CD8-positive, alpha-beta memory T cell (primary cell): Measurements from ENCODE around the gene BICRAL. TPM values are rescaled to one million over a fixed set of nuclear protein-coding genes. Genes with fewer than 3 reads are reported as not detected.
A peak's percentile ranks its signal among the peaks of the same experiment; 100 is the strongest.
"Not testable (repeated sequence)": the region's sequence is repeated elsewhere in the genome, so short reads cannot be mapped to it uniquely, and the experiment has no call there.

ENCODE experiments used
- CTCF ChIA-PET: fragments of 350-600 bp; sonication (Branson Sonifier 250); formaldehyde crosslinking; loops from one replicate; lab custom pipeline; 2021; ENCODE audit warnings: antibody characterized with exemption; lab: Charles Lee
- POLR2A ChIA-PET: fragments of 350-600 bp; sonication (Branson Sonifier 250); formaldehyde crosslinking; loops from one replicate; lab custom pipeline; 2021; ENCODE audit warnings: antibody characterized with exemption; lab: Charles Lee
- DNase-seq, 5 donors: peaks; one replicate each; pipeline versions ENCODE4 v3.0.0 to v3.0.0-alpha.2; 2020 to 2022; ENCODE audit warnings: mixed read lengths in 1 of 5
- H3K27ac ChIP-seq: one replicate; pipeline ENCODE4 v1.7.0; 2013; ENCODE audit warnings: low read depth, mild to moderate bottlenecking, low read length, moderate library complexity
- H3K27me3 ChIP-seq: 2 replicates; pipeline ENCODE4 v1.7.0; 2013; ENCODE audit warnings: low read length, mild to moderate bottlenecking; ENCODE audit not compliant: insufficient read depth, poor library complexity, severe bottlenecking
- H3K36me3 ChIP-seq: 2 replicates; pipeline ENCODE4 v1.7.0; 2013; ENCODE audit warnings: mild to moderate bottlenecking, low read length, moderate library complexity; ENCODE audit not compliant: insufficient read depth
- H3K4me1 ChIP-seq: 2 replicates; pipeline ENCODE4 v1.7.0; 2013; ENCODE audit warnings: mild to moderate bottlenecking, low read length, moderate library complexity; ENCODE audit not compliant: insufficient read depth
- H3K4me3 ChIP-seq: 2 replicates; pipeline ENCODE4 v1.7.0; 2013; ENCODE audit warnings: mild to moderate bottlenecking, low read length
- H3K9me3 ChIP-seq: 2 replicates; pipeline ENCODE4 v1.7.0; 2013; ENCODE audit warnings: mild to moderate bottlenecking, low read length
- H3K27ac Mint-ChIP-seq, 8 donors: one replicate each; pipeline ENCODE4 v1.8.0; 2020 to 2021; ENCODE audit warnings: mixed read lengths in 8 of 8, mild to moderate bottlenecking in 6 of 8, inconsistent platforms in 3 of 8, moderate library complexity in 3 of 8
- H3K27me3 Mint-ChIP-seq, 2 donors: one replicate each; pipeline ENCODE4 v1.8.0; 2020 to 2021; ENCODE audit warnings: mixed read lengths in 2 of 2, mild to moderate bottlenecking in 1 of 2, moderate library complexity in 1 of 2
- H3K36me3 Mint-ChIP-seq, 3 donors: one replicate each; pipeline ENCODE4 v1.8.0; 2020 to 2021; ENCODE audit warnings: mixed read lengths in 3 of 3, inconsistent platforms in 1 of 3, mild to moderate bottlenecking in 1 of 3
- H3K4me1 Mint-ChIP-seq, 3 donors: one replicate each; pipeline ENCODE4 v1.8.0; 2020 to 2021; ENCODE audit warnings: mixed read lengths in 3 of 3, inconsistent platforms in 1 of 3, mild to moderate bottlenecking in 1 of 3
- H3K4me3 Mint-ChIP-seq, 7 donors: one replicate each; pipeline ENCODE4 v1.8.0; 2020 to 2021; ENCODE audit warnings: mixed read lengths in 7 of 7, mild to moderate bottlenecking in 6 of 7, moderate library complexity in 4 of 7, inconsistent platforms in 2 of 7
- H3K9me3 Mint-ChIP-seq, 5 donors: one replicate each; pipeline ENCODE4 v1.8.0; 2020 to 2022; ENCODE audit warnings: mixed read lengths in 5 of 5, mild to moderate bottlenecking in 3 of 5, moderate library complexity in 2 of 5, inconsistent platforms in 1 of 5
- polyA plus RNA-seq: library from polyadenylated mRNA; unstranded; fragments of 300-500 nt; fragmentation: Illumina TruSeq; gene quantifications from one replicate; pipeline ENCODE4 v1.2.3, GENCODE V29; 2021
- total RNA-seq, 2 experiments: library from RNA; stranded (reverse); gene quantifications; one replicate each; pipeline ENCODE4 v1.2.3, GENCODE V29; 2021

BICRAL gene
- total and polyA plus RNA-seq, 3 experiments from 2014 or later, result 6.8 to 16.8 (median 15.9) TPM

GRCh38 chr6:42797696-42798095 lies 15.8 kb downstream of the BICRAL start:
- POLR2A ChIA-PET, H3K9me3 Mint-ChIP-seq, H3K27me3 ChIP-seq, H3K4me3 Mint-ChIP-seq, CTCF ChIA-PET, H3K4me3 ChIP-seq, H3K27ac ChIP-seq, DNase-seq, H3K27me3 Mint-ChIP-seq, H3K36me3 ChIP-seq, H3K4me1 ChIP-seq, H3K9me3 ChIP-seq: not testable (repeated sequence)
- H3K36me3 Mint-ChIP-seq, result peaks cover 0 to 14% (median 12%) of the 10 kb centered on the region in 3 donors
- peaks cover 20 to 39% (median 26%) of the 10 kb centered on the region in 3 donors for H3K4me1 Mint-ChIP-seq
- H3K27ac Mint-ChIP-seq, result peak overlapping the region in 3 of 8 donors; percentile 56 to 69 (median 60)

DNA sequence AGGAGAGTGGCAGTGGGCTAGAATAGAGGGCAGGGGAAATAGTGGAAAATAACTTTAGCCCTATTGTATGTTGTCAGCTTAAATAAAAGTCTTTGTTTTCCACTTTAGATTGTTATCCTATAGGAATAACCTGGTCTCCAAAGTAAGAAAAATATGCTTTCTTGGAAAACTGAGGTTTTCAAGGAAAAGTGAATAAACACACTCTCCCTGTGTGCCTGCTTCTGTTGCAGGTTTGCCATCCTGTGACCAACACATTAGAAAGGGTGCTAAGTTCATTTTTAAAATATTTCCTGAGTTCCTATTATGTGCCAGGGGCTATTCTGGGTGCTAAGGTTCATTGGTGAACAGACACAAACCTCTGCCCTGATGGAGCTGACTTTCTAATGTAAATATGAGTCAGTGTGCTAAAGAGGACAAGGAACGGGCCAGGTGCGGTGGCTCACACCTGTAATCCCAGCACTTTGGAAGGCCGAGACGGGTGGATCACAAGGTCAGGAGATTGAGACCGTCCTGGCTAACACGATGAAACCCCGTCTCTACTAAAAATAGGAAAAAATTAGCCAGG lies 23.5 kb downstream of the BICRAL start:
- Mint-ChIP-seq H3K4me1 (peaks cover 21 to 47% (median 42%) of the 10 kb centered on the region in 3 donors), H3K9me3 (no peaks in the 10 kb centered on the region), H3K4me3 (no peak overlapping the region), H3K36me3 (peaks cover 0 to 21% (median 6%) of the 10 kb centered on the region in 3 donors), H3K27me3 (no peaks in the 10 kb centered on the region), H3K27ac (peak overlapping the region; percentile 39 to 87 (median 74))
- POLR2A ChIA-PET, result no interaction called here
- no peaks in the 10 kb centered on the region for H3K9me3 ChIP-seq
- H3K27me3 ChIP-seq, result no peaks in the 10 kb centered on the region
- no peak for DNase-seq
- no peaks in the 10 kb centered on the region for H3K36me3 ChIP-seq
- no peak overlapping the region for H3K27ac ChIP-seq
- no peaks in the 10 kb centered on the region for H3K4me1 ChIP-seq
- CTCF ChIA-PET, result no interaction called here
- H3K4me3 ChIP-seq, result no peak overlapping the region

DNA sequence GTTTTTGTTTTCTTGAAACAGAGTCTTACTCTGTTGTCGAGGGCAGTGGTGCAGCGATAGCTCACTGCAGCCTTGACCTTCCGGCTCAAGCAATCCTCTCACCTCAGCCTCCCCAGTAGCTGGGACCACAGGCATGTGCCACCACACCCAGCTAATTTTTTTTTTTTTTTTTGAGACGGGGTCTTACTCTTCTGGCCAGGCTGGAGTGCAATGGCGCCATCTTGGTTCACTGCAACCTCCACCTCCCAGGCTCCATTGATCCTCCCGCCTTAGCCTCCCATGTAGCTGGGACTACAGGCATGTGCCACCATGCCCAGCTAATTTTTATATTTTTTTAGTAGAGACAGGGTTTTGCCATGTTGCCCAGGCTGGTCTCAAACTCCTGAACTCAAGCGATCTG lies 24.5 kb downstream of the BICRAL start:
- H3K9me3 Mint-ChIP-seq, H3K4me3 Mint-ChIP-seq, POLR2A ChIA-PET, H3K4me1 ChIP-seq, H3K4me3 ChIP-seq, H3K36me3 ChIP-seq, H3K9me3 ChIP-seq, H3K27ac ChIP-seq, H3K27me3 Mint-ChIP-seq, H3K27me3 ChIP-seq, DNase-seq: not testable (repeated sequence)
- peak overlapping the region in 1 of 8 donors; percentile 41 for H3K27ac Mint-ChIP-seq
- peaks cover 20 to 45% (median 44%) of the 10 kb centered on the region in 3 donors for H3K4me1 Mint-ChIP-seq
- CTCF ChIA-PET, result interaction anchor here (0.8 kb wide), 1 partner anchor 60 kb away, joined by 3 read pairs; the partner anchor contains the start of gene TBCC
- H3K36me3 Mint-ChIP-seq, result peaks cover 0 to 21% (median 9%) of the 10 kb centered on the region in 3 donors

GRCh38 chr6:42808492-42809483 lies 26.9 kb downstream of the BICRAL start:
- H3K36me3 Mint-ChIP-seq, result peaks cover 0 to 36% (median 9%) of the 10 kb centered on the region in 3 donors
- peak overlapping the region in 7 of 8 donors; percentile 20 to 92 (median 51) for H3K27ac Mint-ChIP-seq
- H3K4me1 Mint-ChIP-seq, result peaks cover 18 to 46% (median 33%) of the 10 kb centered on the region in 3 donors
- no peaks in the 10 kb centered on the region for H3K27me3 Mint-ChIP-seq
- CTCF ChIA-PET, result interaction anchor here (0.9 to 1.4 kb wide), 4 partner anchors 9 to 261 kb away, joined by 3 to 5 read pairs (median 4); no protein-coding TSS in a partner anchor
- no peaks in the 10 kb centered on the region for H3K9me3 Mint-ChIP-seq
- POLR2A ChIA-PET, result interaction anchor here (0.9 kb wide), 1 partner anchor 27 kb away, joined by 3 read pairs; the partner anchor contains the start of gene BICRAL
- H3K4me1 ChIP-seq, result no peaks in the 10 kb centered on the region
- no peak overlapping the region for H3K4me3 Mint-ChIP-seq
- no peak overlapping the region for H3K4me3 ChIP-seq
- DNase-seq, result no peak
- no peaks in the 10 kb centered on the region for H3K9me3 ChIP-seq
- no peak overlapping the region for H3K27ac ChIP-seq
- H3K27me3 ChIP-seq, result no peaks in the 10 kb centered on the region
- H3K36me3 ChIP-seq, result no peaks in the 10 kb centered on the region

- H3K27me3 Mint-ChIP-seq, result no peaks in the 10 kb centered on the region
- peaks cover 13 to 39% (median 24%) of the 10 kb centered on the region in 3 donors for H3K4me1 Mint-ChIP-seq
- CTCF ChIA-PET, result no interaction called here
- POLR2A ChIA-PET, result no interaction called here
- no peaks in the 10 kb centered on the region for H3K9me3 Mint-ChIP-seq
- Histone ChIP-seq H3K36me3 (no peaks in the 10 kb centered on the region), H3K9me3 (no peaks in the 10 kb centered on the region), H3K27me3 (no peaks in the 10 kb centered on the region), H3K4me3 (no peak overlapping the region), H3K4me1 (no peaks in the 10 kb centered on the region), H3K27ac (no peak overlapping the region)
- H3K36me3 Mint-ChIP-seq, result peaks cover 0 to 42% (median 10%) of the 10 kb centered on the region in 3 donors
- DNase-seq, result no peak
- no peak overlapping the region for H3K4me3 Mint-ChIP-seq
- peak overlapping the region in 2 of 8 donors; percentile 29 to 38 for H3K27ac Mint-ChIP-seq
These were observed 31.3 kb downstream of the BICRAL start for GRCh38 chr6:42813074-42813645.

DNA sequence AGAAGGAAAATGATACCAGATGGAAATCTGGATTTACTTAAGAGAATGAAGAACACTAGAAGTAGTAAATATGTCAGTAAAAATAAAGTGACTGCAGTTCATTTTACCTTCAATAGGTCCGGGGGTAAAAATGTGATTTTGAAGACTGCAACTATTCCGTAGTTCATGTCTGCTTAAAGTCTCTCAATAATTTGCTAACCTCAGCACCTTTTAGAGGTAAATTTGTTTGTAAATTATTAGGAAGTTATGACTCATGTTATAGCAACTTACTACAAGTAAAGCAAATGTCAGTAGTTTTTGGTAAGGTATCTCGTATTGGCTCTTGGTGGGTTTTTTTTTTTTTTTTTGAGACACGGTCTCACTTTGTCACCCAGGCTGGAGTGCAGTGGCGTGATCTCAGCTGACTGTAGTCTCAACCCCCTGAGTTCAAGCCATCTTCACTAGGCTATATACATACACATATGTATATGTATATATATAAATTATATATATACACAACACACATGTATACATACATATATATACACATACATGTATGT lies 32.1 kb downstream of the BICRAL start:
- Histone ChIP-seq H3K4me3 (no peak overlapping the region), H3K4me1 (no peaks in the 10 kb centered on the region), H3K36me3 (no peaks in the 10 kb centered on the region), H3K9me3 (no peaks in the 10 kb centered on the region), H3K27ac (no peak overlapping the region), H3K27me3 (no peaks in the 10 kb centered on the region)
- H3K27me3 Mint-ChIP-seq, result no peaks in the 10 kb centered on the region
- POLR2A ChIA-PET, result no interaction called here
- H3K4me3 Mint-ChIP-seq, result no peak overlapping the region
- H3K4me1 Mint-ChIP-seq, result peaks cover 18 to 39% (median 27%) of the 10 kb centered on the region in 3 donors
- H3K36me3 Mint-ChIP-seq, result peaks cover 0 to 39% (median 7%) of the 10 kb centered on the region in 3 donors
- no peaks in the 10 kb centered on the region for H3K9me3 Mint-ChIP-seq
- DNase-seq, result no peak
- H3K27ac Mint-ChIP-seq, result peak overlapping the region in 4 of 8 donors; percentile 27 to 58 (median 40)
- CTCF ChIA-PET, result no interaction called here

- not testable (repeated sequence) for H3K9me3 Mint-ChIP-seq, DNase-seq, H3K27ac ChIP-seq, H3K27me3 ChIP-seq, H3K9me3 ChIP-seq, H3K36me3 ChIP-seq, H3K27me3 Mint-ChIP-seq, H3K4me3 Mint-ChIP-seq, H3K4me3 ChIP-seq
- CTCF ChIA-PET, result interaction anchor here (0.6 to 0.7 kb wide), 2 partner anchors 68 to 691 kb away, joined by 3 read pairs; no protein-coding TSS in a partner anchor
- POLR2A ChIA-PET, result interaction anchor here (0.6 kb wide), 1 partner anchor 113 kb away, joined by 4 read pairs; no protein-coding TSS in a partner anchor
- H3K36me3 Mint-ChIP-seq, result peaks cover 0 to 31% (median 7%) of the 10 kb centered on the region in 3 donors
- H3K27ac Mint-ChIP-seq, result peak overlapping the region in 2 of 8 donors; percentile 23 to 50
- H3K4me1 Mint-ChIP-seq, result peaks cover 30 to 49% (median 39%) of the 10 kb centered on the region in 3 donors
- H3K4me1 ChIP-seq, result peaks cover 15% of the 10 kb centered on the region
These were observed 33.9 kb downstream of the BICRAL start for GRCh38 chr6:42815726-42816125.
